ENCODE measurements around the gene EPB41L1.

GRCh38 chr20:36241678-36242077 lies 87.1 kb downstream of the EPB41L1 start:
- TF ChIP-seq CTCF (conservative IDR thresholded peaks at IDR 0.05; ENCODE audit: low read depth, low read length): no peak
- no peak for TF ChIP-seq EZH2 (IDR thresholded peaks at IDR 0.05; ENCODE audit: borderline replicate concordance, low read depth, low read length, poor library complexity, severe bottlenecking)
